Keratinocyte (primary cell): ENCODE data around the gene FDPS. TPM values are rescaled to one million over a fixed set of nuclear protein-coding genes. Genes with fewer than 3 reads are reported as not detected.

Source experiments
- DNase-seq: peaks from one replicate; pipeline ENCODE4 v3.0.0-alpha.2; 2011; ENCODE audit warnings: low read depth, missing footprints, low spot score
- FAIRE-seq: peaks from 2 replicates; lab custom pipeline; 2011; peaks lifted over from hg19 to GRCh38; lab: Jason Lieb, UNC
- H2AFZ ChIP-seq: 2 replicates; pipeline ENCODE4 v1.6.0; 2012; ENCODE audit warnings: low read length, control low read depth, inconsistent platforms; ENCODE audit not compliant: control insufficient read depth
- H3K27ac ChIP-seq: 2 replicates; pipeline ENCODE4 v1.5.1; 2011; ENCODE audit warnings: low read length; ENCODE audit not compliant: control insufficient read depth, insufficient read depth
- H3K27me3 ChIP-seq: 3 replicates; pipeline ENCODE4 v1.6.0; 2011; ENCODE audit warnings: low read length; ENCODE audit not compliant: control insufficient read depth, insufficient read depth; ENCODE audit errors: extremely low read depth
- H3K36me3 ChIP-seq, 2 experiments: 2 replicates in 1 of 2; 3 replicates in 1 of 2; pipeline ENCODE4 v1.5.1; 2011; ENCODE audit warnings: low read length in 2 of 2, mild to moderate bottlenecking in 1 of 2; ENCODE audit not compliant: control insufficient read depth in 2 of 2, insufficient read depth in 2 of 2; ENCODE audit errors: extremely low read depth in 1 of 2
- H3K4me1 ChIP-seq: 3 replicates; pipeline ENCODE4 v1.5.1; 2011; ENCODE audit warnings: low read length; ENCODE audit not compliant: control insufficient read depth, insufficient read depth; ENCODE audit errors: extremely low read depth
- H3K4me2 ChIP-seq: 3 replicates; pipeline ENCODE4 v1.6.0; 2011; ENCODE audit warnings: low read depth, low read length; ENCODE audit not compliant: control insufficient read depth, insufficient read depth; ENCODE audit errors: extremely low read depth
- H3K4me3 ChIP-seq, 3 experiments: fragments of 200-600 bp in 1 of 3; sonication (generic) in 1 of 3; 2 replicates in 2 of 3; 3 replicates in 1 of 3; pipeline ENCODE4 v1.5.1; 2011 to 2016; ENCODE audit warnings: low read length in 3 of 3, mild to moderate bottlenecking in 3 of 3, control low read depth in 2 of 3, inconsistent platforms in 1 of 3, low read depth in 1 of 3, mixed read lengths in 1 of 3, mixed run types in 1 of 3, moderate library complexity in 1 of 3; ENCODE audit not compliant: control insufficient read depth in 2 of 3, insufficient read depth in 2 of 3; ENCODE audit errors: extremely low read depth in 1 of 3
- H3K79me2 ChIP-seq: 2 replicates; pipeline ENCODE4 v1.6.0; 2012; ENCODE audit warnings: low read length; ENCODE audit not compliant: control insufficient read depth, insufficient read depth
- H3K9ac ChIP-seq: 3 replicates; pipeline ENCODE4 v1.6.0; 2011; ENCODE audit warnings: low read length; ENCODE audit not compliant: control insufficient read depth, insufficient read depth; ENCODE audit errors: extremely low read depth
- H3K9me1 ChIP-seq: 3 replicates; pipeline ENCODE4 v1.6.0; 2011; ENCODE audit warnings: low read length; ENCODE audit not compliant: control insufficient read depth, insufficient read depth; ENCODE audit errors: extremely low read depth
- H3K9me3 ChIP-seq: 2 replicates; pipeline ENCODE4 v1.5.1; 2012; ENCODE audit warnings: low read depth, low read length; ENCODE audit not compliant: control insufficient read depth
- H4K20me1 ChIP-seq: 3 replicates; pipeline ENCODE4 v1.6.0; 2011; ENCODE audit warnings: low read length; ENCODE audit not compliant: control insufficient read depth, insufficient read depth; ENCODE audit errors: extremely low read depth
- CTCF ChIP-seq, 3 experiments: IDR thresholded peaks in 1 of 3; conservative IDR thresholded peaks in 1 of 3; optimal IDR thresholded peaks in 1 of 3; 2 replicates in 2 of 3; 3 replicates in 1 of 3; pipeline versions ENCODE3 to v1.5.1; 2011; ENCODE audit warnings: low read length in 3 of 3, mild to moderate bottlenecking in 3 of 3, moderate library complexity in 2 of 3, control low read depth in 1 of 3, inconsistent platforms in 1 of 3; ENCODE audit not compliant: insufficient read depth in 2 of 3; ENCODE audit errors: extremely low read depth in 1 of 3
- EZH2 ChIP-seq: IDR thresholded peaks from one replicate; pipeline ENCODE4 v1.6.1; 2012; ENCODE audit warnings: inconsistent platforms, mild to moderate bottlenecking, low read length, moderate library complexity
- dilution Hi-C: fragments of 300-500 bp; cut with MboI; formaldehyde crosslinking; loops from one replicate; pipeline ENCODE4 v1.7.0; 2020; ENCODE audit warnings: low sequenced_read_pairs; ENCODE audit not compliant: extremely low pct_ligation_motif_present
- polyA plus RNA-seq, 5 experiments: library from polyadenylated mRNA; depleted of rRNA in 3 of 5; stranded (reverse) in 3 of 5; stranded (forward) in 1 of 5; unstranded in 1 of 5; fragments of >200 nt; gene quantifications; 1 replicate in 1 of 5; 2 replicates in 3 of 5; 3 replicates in 1 of 5; pipeline versions ENCODE4 v1.2.1 to v1.2.3, GENCODE V29; 2011 to 2012; ENCODE audit warnings: missing spikeins in 2 of 5, low read depth in 1 of 5, low replicate concordance in 1 of 5

The FDPS gene
- polyA plus RNA-seq, 1 donor (not counting 4 experiments of a cell fraction or from before 2014, with no cell fraction given) = 821 TPM

- DNase-seq (no peak), FAIRE-seq (no peak)
- no peak overlapping the region for H3K27ac ChIP-seq
- H3K9me3 ChIP-seq = no peaks in the 10 kb centered on the region
- no peaks in the 10 kb centered on the region for H3K27me3 ChIP-seq
- H3K36me3 ChIP-seq = peaks cover 35 to 52% of the 10 kb centered on the region in 2 experiments
- no peaks in the 10 kb centered on the region for H3K9me1 ChIP-seq
- peaks cover 30% of the 10 kb centered on the region for H4K20me1 ChIP-seq
- peaks cover 12% of the 10 kb centered on the region for H3K4me1 ChIP-seq
- H3K79me2 ChIP-seq = peaks cover 21% of the 10 kb centered on the region
- H3K4me2 ChIP-seq = no peak overlapping the region
- H3K9ac ChIP-seq = no peak overlapping the region
- H2AFZ ChIP-seq = no peak overlapping the region
- TF ChIP-seq CTCF (optimal IDR thresholded peaks at IDR 0.05 in 1 of 3, IDR thresholded peaks at IDR 0.05 in 1 of 3, conservative IDR thresholded peaks at IDR 0.05 in 1 of 3; ENCODE audit: extremely low read depth in 1 of 3, insufficient read depth in 2 of 3, low read length in 3 of 3) (no peak), EZH2 (no peak)
- H3K4me3 ChIP-seq = no peak overlapping the region
- dilution Hi-C loops = no loop called here
Measured at GRCh38 chr1:155316922-155317321, 8.3 kb downstream of the FDPS start.

- H2AFZ ChIP-seq = no peak overlapping the region
- peaks cover 28% of the 10 kb centered on the region for H4K20me1 ChIP-seq
- no peaks in the 10 kb centered on the region for H3K9me3 ChIP-seq
- no peak overlapping the region for H3K4me2 ChIP-seq
- FAIRE-seq = no peak
- peaks cover 12% of the 10 kb centered on the region for H3K79me2 ChIP-seq
- H3K4me1 ChIP-seq = peaks cover 12% of the 10 kb centered on the region
- H3K27ac ChIP-seq = no peak overlapping the region
- no peak for DNase-seq
- no peaks in the 10 kb centered on the region for H3K9me1 ChIP-seq
- H3K4me3 ChIP-seq = no peak overlapping the region
- H3K27me3 ChIP-seq = no peaks in the 10 kb centered on the region
- H3K36me3 ChIP-seq = peaks cover 33 to 43% of the 10 kb centered on the region in 2 experiments
- dilution Hi-C loops = no loop called here
- TF ChIP-seq CTCF (optimal IDR thresholded peaks at IDR 0.05 in 1 of 3, IDR thresholded peaks at IDR 0.05 in 1 of 3, conservative IDR thresholded peaks at IDR 0.05 in 1 of 3; ENCODE audit: extremely low read depth in 1 of 3, insufficient read depth in 2 of 3, low read length in 3 of 3) (no peak), EZH2 (no peak)
- no peak overlapping the region for H3K9ac ChIP-seq
Measured at GRCh38 chr1:155318082-155318481, 9.4 kb downstream of the FDPS start.
